HG03520 (cell line): ENCODE measurements around the gene HCFC2.
A peak's percentile ranks its signal among the peaks of the same experiment; 100 is the strongest.
"Not testable (repeated sequence)": the region's sequence is repeated elsewhere in the genome, so short reads cannot be mapped to it uniquely, and the experiment has no call there.

ENCODE experiments used
- ATAC-seq: cut with Tn5 transposase; IDR thresholded peaks from one replicate; pipeline ENCODE4 v1.9.1; 2021; ENCODE audit warnings: mild to moderate bottlenecking, moderate library complexity; ENCODE audit not compliant: unreplicated experiment

HCFC2 gene

DNA sequence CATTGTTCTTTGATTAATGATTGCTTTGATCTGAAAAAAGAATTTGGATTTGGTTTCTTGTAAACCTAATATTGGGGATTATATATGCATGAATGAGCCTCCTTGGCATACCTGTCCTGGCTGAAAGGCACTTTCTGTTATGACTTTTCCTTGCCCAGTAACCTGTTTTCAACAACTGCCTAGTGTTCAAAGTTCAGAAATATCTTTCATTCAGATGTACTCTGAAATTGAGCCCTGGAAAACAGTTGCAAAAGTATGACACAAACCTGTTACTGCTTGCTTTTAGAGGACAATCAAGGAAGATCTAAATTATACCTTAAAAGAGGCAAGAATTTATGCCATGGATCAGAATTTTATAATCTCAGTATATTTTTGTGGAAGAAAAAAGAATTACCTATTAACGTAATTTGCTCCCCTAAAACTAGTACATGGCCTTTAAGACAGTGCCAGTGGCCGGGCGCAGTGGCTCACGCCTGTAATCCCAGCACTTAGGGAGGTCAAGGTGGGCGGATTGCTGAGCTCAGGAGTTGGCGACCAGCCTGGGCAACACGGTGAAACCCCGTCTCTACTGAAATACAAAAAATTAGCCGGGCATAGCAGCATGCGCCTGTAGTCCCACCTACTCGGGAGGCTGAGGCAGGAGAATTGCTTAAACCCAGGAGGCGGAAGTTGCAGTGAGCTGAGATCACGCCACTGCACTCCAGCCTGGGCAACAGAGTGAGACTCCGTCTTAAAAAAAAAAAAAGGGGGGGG is 50.7 kb downstream of the HCFC2 start:
- ATAC-seq, result not testable (repeated sequence)

DNA sequence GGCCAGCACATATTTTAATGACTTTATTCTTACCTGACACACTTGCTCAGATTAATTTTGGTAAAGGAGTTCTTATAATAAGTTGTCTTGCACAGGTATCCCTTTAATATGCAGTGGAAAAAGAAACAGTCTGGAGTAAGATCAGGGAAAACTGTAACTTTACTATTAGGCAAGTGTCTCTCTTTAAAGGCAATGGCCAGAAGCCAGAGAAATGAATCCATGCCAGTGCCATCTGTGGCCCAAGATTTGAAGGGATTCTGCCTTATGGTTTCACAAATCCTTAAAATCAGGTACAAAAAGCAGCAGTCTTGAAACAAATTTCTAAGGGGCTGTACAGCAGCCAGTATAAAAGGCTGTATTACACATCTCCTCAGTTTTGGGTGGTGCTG is 51.2 kb downstream of the HCFC2 start:
- ATAC-seq, result no peak

DNA sequence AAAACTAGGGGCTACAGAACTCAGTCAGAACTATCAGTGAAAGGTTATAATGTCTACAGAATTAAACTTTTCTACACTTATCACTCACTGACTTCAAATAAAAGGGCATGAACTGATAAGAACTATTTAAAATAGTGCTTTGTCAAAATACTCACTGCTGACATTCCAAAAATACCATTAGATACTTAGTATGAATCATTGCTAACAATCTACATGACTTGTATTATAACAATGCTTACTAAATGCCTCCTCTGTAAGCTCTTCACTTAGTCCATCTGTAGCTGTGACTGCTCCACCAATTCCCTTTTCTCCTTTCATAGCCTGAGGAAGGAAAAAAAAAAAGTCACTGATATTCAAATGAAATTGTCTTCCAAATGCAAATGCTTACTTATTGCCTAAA is 56.7 kb downstream of the HCFC2 start:
- no peak for ATAC-seq

DNA sequence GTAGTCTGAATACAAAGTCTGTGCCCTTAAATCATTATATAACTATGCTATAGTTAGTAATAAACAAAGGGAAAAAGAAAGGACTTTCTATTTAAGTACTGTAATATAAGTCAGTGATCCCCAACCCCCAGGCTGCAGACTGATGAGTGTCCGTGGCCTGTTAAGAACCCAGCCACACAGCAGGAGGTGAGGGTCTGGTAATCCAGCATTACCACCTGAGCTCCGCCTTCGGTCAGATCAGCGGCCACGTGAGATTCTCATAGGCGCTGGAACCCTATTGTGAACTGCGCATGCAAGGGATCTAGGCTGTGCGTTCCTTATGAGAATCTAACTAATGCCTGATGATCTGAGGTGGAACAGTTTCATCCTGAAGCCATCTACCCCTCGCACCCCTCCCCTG is 58.0 kb downstream of the HCFC2 start:
- no peak for ATAC-seq

DNA sequence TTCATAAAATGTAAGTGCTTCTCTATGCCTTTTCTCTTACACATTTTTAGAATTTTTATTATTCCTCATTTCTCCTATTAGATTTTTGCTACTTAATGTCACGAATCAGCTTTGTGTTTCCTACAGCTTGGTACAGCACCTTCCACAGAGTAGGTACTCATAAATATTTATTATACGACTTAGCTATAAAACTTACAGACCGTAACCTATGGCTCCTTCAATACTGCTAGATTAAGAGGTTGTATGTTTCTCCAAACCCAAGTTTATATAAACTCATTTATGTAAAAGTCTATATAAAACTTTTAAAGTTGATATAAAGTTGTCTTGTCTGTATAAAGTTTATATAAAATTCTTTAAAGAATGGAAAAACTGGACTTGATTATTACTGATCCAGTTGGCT is 62.2 kb downstream of the HCFC2 start:
- no peak for ATAC-seq

DNA sequence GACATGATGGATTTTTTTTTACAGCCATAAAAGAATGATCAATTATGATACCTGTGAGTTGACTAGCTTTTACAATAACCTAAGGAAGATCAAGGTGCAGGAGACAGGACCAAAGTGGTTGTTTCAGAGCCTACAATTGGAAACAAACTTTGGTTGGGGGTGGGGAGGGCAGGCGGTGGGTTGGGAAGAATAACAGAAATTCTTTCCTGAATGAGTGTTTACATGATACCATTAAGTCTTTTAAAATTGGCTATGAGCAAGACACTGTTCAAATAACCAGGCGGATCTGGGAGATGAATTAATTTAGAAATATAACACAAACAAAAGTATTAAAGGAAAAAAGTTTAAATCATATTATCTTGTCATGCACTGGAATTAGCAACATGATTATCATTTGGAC is 66.4 kb downstream of the HCFC2 start:
- no peak for ATAC-seq

DNA sequence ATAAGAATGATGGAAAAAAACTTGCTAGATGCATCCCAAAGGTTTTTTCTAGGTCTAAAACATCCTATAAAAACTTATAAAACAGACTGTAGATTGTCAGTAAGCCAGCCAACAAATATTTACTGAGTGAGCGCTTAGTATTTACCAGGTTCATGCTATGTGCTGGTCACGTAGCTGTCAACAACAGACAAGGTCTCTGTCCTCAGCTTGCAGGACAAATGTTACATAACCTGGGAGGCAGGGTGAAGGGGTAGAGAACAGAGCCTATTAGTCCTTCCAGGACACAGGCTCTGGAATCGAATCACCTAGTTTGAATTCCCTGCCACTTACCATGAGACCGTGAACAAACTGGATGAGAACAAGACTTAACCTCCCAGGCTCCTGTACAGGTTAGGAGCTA is 67.3 kb downstream of the HCFC2 start:
- ATAC-seq, result no peak

DNA sequence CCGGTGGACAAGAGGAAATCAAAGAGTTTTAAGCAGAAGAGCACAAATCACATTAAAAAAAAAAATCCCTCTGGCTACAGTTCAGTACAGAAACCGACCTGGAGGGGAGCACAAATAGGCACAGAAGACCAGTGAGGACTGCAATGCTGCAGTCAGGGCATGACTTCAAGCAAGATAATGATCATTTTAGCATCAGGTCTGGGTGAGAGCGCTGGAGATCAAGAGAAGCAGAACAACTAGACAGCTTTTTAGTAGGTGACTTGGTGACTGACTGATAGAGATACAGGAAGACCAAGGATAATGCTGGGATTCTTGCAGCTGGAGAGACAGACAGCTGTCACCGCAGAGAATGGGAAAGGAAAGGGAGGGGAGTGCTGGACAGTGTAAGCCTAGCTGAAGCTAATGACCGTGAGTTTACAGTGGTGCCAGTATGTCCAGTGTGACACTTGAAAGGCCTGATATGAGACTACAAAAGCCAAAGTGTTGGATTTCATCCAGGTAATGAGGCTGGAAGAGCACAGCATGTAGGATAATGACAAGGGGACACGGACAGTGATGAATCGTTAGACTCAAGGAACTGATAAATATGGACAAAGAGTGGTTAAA is 68.1 kb downstream of the HCFC2 start:
- ATAC-seq, result no peak

DNA sequence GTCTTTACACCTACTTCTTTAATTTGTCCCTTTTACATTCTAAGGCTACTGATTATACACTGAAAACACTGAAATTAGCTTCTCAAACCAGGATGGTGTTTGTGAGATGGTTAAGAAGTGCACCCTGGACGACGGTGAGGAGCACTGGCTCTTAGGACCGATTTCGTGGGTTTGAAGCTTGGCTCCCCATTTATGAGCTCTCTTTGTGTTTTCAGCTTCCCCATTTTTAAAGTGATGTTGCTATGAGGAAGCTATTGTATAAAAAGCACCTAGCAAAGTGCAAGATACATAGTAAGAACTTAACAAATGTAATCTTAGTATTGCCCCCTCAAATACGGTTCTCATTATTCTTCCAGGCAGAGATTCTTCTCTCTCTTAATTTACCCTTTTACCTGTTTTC is 69.0 kb downstream of the HCFC2 start:
- no peak for ATAC-seq

DNA sequence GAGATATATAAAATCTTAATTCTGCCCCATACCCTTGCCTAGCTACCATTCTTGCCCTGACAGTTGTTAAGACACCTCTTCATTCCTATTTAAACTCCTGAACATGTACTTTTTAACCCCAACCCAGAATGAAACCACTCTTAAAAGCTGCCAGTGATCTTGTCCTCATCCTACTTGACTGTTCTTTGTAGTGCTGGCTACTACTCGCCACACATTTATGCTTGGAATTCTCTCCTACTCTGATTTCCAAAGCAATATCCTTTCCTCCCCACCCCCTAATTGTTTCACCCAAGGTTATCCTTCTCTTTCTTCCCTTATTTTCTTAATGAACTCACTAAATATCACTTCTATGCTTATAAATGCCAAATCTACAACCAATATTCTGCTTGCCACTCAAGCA is 69.5 kb downstream of the HCFC2 start:
- no peak for ATAC-seq

DNA sequence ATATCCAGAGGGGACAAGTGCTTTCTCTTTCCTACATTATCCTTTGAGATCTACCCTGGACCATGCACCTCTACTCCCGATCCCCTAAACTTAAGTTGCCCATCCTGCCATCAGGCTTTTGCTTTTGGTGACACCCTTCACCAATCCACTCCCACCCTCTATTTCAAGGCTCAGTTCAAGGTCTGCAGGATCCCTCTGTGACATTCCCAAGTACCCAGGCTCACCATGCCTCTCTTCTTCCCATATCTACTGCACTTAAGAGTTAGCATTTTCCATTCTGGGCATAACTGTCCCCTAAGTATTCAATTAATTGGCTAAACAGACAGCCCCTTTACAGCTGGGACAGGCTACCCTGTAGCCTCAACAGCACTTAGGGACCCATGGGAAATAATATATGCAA is 70.6 kb downstream of the HCFC2 start:
- ATAC-seq, result no peak

DNA sequence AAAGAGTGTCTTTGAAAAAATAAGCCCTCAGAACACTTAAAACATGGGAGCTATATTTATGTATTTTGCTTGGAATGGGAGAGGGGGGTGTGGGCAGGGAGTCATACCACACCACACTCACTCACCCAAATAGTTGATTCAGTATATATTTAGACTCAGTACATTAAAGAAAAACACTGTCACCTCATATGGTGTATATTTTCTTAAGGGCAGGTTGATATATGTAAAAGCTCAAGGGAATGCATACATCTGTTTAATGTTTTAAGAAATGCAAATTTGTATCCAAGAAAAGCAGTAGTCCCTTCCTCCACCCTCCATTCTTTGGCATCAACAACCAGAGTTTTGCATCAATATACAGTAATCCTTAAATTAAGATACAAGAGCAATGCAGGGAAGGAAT is 72.2 kb downstream of the HCFC2 start:
- ATAC-seq, result no peak

DNA sequence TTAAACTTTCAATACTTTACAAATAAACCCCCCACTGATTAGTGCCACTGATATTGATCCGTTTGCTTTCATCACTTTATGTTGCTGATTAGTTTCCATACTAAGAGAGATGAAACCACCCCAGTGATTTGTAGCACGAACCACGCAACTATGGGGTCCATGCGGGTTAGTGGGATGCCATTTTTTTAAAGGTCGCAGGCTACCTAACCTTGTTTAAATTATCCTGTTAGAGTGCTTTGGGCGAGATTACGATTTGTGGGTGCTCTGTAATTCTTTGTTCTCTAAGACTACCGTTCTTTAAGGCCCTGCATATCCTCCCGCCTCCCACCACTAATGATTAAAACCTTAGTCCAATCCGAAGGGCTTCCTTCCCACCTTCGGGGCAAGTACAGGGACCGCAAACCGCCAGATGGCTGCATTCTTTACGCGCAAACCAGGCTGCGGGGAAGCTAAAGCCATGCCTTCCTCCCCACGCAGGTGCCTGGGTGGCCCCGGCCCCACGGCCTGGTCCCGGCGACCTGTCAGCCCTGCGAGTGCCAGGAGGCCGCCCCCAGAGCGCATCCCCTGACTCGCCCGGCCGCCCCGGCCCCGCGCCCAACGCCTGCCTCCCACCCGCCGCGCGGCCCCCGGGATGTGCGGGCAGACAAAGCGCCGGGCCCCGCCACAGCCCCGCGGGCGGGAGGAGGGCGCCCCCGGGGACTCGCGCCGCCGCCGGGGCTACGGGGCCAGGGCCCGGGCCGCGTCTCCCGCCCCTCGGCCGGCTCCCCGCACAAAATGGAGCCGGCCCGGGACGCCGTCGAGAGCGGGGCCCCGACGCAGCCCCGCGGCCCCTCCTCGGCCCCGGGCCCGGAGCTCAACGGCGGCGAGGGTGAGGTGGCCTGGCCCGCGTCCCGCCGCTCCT is 72.9 kb downstream of the HCFC2 start:
- peak; percentile 26 for ATAC-seq

DNA sequence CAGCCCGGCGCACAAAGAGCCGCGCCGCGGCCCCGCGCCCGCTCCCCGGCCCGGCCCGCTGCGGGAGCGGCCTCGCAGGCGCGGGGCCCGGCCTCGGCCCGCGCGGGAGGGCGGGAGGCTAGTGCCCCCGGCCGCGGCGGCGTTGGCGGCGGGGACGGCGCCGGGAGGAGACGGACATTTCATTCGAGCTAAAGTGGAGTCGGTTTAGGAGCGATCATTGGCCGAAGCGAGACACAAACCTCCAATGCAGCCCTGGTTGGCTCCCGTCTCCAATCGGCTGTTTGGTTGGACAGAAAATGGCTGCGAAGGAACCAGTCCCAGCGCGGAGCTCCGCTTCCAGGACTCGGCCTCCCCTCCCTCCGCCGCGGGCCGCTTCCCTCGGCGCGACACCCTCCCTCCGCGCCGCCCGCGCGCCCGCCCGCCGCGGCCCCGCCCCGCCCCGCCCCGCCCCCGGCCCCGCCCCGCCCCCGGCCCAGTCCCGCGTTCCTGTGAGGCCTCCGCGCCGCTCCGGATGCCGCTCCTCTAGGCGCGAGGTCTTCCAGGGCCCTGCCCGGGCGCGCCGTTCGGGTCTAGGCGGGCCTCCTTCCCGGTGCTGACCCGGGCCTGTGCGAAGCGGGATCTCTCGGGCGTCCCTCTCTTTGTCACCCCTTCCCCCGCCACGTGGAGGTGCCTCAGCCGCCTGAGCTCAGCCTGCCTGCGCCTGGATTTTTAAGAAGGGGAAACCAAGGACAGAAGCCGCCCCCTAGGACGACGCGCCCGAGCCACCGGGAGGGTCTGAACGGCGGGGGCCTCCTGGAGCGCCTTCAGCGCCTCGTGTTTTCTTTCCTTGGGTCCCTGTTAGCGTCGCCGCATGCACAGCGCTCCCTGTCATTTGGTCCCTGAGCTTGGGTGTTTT is 73.8 kb downstream of the HCFC2 start, which contains the start of gene NFYB:
NFYB (minus strand) TSS at position 309 of the 895 bp plus-strand sequence. CDS start 2,757 bp downstream, outside the sequence.
- ATAC-seq, result peak; percentile 88

DNA sequence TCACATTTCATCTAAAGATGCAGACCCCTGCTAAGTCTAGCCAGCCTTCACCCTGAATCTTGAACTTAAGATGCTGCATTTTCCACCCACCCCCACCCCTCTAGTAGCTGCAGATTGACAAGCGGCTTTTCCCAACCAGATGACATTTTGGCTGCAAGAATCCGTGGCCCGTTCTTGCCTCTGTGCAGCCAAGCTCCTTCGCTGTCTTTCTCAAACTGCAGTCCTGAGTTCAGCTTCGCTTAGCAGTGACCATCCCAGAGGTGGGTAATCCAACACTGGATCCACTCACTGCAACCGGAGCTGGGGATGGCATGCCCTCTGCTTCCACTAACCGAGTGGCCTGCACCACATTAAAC is 74.4 kb downstream of the HCFC2 start:
- no peak for ATAC-seq

DNA sequence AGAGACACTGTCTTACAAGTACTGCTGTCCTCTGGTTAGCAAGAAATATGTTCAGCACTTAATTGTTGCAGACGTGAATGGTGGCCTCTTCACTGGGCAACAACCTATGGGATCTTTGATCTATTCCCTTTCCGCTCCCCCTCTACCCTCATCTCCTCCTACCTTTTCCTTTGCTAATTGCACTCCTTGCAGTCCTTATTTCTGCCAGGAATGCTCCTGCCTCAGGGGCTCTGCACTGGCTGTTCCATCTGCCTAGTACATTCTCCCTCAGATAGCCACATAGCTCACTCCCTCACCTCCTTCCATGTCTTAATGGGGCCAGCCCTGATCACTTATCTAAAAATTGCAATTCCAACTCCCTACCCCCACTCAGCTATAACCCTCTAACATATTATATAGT is 78.2 kb downstream of the HCFC2 start:
- no peak for ATAC-seq

DNA sequence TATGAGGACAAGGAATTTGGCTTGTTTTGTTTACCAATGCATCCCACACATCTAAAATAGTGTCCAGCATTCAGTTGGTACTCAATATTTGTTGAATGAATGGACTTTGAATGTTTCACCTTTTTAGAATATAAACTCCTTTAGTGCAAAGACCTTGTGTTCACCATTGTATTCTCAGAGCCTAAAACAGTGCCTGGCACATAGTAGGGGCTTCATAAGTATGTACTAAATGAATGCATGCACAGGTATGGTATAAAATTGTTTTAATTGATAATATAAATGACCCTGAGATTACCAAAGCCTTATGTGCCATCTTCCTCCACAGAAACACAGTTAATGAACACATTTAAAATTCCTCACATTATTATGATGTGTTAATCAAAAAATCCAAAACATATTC is 78.7 kb downstream of the HCFC2 start:
- ATAC-seq, result no peak

DNA sequence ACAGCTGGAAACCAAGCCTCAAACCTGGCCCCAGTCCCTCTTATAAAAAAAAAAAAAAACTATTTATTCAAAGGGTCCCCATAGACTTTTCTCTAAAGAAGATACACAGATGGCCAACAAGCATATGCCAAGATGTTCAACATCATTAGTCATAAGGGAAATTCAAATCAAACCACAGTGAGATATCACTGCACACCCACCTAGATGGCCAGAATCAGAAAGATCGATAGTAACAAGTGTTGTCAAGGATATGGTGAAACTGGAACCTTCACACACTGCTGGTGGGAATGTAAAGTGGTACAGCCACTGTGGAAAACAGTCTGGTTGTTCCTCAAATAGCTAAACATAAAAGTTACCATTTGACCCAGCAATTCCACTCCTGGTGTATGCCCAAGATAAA is 79.6 kb downstream of the HCFC2 start:
- no peak for ATAC-seq

DNA sequence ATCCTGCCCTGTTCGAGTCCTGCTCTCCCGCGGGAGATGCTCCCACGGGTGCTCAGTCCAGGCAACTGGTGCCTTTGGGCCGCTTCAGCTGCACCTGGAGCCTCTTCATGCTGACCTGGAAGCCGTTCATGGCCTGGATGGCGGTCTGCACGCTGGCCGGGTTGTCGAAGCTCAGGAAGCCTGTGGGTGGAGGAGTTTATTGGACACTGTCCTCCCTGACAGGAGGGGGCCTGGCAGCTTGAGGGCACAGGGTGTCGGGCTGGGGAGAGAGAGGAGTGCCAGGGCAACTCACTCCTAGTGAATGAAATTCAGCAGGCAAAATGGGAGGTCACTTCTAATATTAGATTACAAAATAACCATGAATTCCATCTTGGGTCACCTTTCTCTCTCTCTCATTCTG is 83.0 kb downstream of the HCFC2 start:
- no peak for ATAC-seq

DNA sequence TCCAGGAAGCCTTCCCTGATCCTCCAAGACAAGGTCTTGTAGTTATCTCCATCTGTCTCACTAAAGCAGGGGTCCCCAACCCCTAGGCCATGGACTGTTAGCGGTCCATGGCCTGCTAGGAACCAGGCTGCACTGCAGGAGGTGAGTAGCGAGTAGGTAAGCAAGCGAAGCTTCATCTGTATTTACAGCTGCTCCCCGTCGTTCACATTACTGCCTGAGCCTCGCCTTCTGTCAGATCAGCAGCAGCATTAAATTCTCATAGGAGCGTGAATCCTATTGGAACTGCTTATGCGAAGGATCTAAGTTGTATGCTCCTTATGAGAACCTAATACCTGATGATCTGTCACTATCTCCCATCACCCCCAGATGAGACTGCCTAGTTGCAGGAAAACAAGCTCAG is 86.1 kb downstream of the HCFC2 start:
- ATAC-seq, result no peak

DNA sequence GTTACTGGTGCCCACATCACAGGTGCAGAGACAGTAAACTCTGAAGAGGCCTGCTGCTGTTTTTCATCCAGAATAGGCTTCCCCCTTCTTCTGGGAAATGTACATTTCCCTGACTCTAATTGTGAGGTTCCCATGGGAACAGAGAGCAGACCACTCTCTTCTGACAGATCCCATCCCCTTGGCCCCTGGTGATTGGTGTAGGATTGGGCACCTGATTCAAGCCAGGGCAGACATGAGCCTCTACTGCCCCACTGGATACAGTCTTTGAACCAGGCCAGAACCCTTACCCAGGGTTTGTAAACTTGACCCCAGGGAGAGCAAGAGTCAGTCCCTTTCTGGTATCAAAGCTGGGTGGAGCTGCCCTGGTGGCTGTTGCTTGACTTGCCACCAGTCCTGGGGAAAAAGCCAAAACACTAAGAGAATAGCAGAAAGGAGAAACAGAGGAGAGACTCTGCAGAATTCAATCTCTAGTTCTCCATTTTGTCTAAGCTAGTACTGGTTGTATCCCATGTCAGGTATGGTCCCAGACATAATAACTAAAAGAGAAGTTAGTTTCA is 88.4 kb downstream of the HCFC2 start:
- ATAC-seq, result no peak
